MG63 (cell line): ENCODE results near the gene ARPC1A. TPM values are rescaled to one million over a fixed set of nuclear protein-coding genes. Genes with fewer than 3 reads are reported as not detected.
"Not testable (repeated sequence)": the region's sequence is repeated elsewhere in the genome, so short reads cannot be mapped to it uniquely, and the experiment has no call there.

Source experiments
- DNase-seq: peaks from one replicate; pipeline ENCODE4 v3.0.0-alpha.2; 2020
- H3K27me3 ChIP-seq: fragments of 250-450 bp; sonication (Bioruptor Pico); 2 replicates; pipeline ENCODE4 v1.5.1; 2020; ENCODE audit warnings: mild to moderate bottlenecking, moderate library complexity
- H3K36me3 ChIP-seq: fragments of 250-450 bp; sonication (Bioruptor Pico); 2 replicates; pipeline ENCODE4 v1.5.1; 2020; ENCODE audit warnings: mild to moderate bottlenecking, moderate library complexity
- H3K4me3 ChIP-seq: fragments of 250-450 bp; sonication (Bioruptor Pico); 2 replicates; pipeline ENCODE4 v1.5.1; 2020; ENCODE audit warnings: mild to moderate bottlenecking, moderate library complexity
- H3K9me3 ChIP-seq: fragments of 250-450 bp; sonication (Bioruptor Pico); 2 replicates; pipeline ENCODE4 v1.5.1; 2020; ENCODE audit warnings: mild to moderate bottlenecking, moderate library complexity
- total RNA-seq: library from RNA; depleted of rRNA; stranded (reverse); fragments of >200 nt; shearing (Covaris generic); gene quantifications from 2 replicates; pipeline ENCODE4 v1.2.3, GENCODE V29; 2014; ENCODE audit warnings: low replicate concordance; rRNA removed

The ARPC1A gene
- total RNA-seq, 1 experiment from 2014 or later, result 75.8 TPM

DNA sequence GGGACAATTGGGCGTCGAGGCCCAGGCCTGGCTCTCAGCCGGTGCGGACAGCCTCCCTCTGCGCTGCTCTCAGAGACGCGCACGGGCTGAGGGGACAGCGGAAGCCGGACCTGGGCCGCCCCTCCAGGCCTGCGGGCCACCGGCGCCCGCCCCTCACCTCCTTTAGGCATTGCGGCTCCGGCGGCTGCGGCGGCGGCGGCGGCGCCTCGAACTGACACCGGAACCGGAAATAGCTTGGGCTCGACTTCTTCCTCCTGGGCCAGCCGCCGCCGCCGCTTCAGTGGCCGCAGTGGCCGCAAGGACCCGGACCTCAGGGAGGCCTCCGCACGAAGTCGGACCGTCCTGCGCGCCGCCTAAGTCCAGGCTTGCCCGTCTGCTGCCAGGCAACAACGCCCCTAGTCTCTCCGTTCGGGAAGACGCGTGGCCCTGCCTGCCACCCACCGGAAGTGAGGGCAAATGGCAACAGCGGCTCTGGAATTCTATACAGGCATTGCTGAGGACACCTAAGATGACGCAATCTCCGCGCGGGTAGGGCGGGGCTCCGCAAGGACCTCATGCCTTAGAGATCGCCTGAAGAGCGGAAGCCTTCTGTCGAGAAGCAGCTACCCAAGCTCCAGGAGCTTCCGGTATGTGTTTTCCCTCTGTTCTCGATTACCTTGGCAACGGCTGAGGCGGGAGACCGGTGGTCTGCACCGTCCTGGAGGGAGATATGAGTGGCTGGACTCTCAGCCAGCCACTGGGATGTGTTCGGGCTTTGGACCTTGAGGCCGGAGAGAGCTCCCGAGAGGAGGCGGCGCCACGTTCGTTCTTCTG, 82.9 kb downstream of the ARPC1A start, which contains the start of the genes BUD31 and PDAP1:
TSS of gene BUD31 (plus strand) at position 591 of the 813 bp plus-strand sequence. CDS start 2,124 bp downstream, outside the sequence.
TSS of gene PDAP1 (minus strand) at position 219 of the 813 bp plus-strand sequence. CDS start at position 170, 49 bp downstream.
- Histone ChIP-seq H3K4me3 (peak within 1 kb of the TSS; percentile 99), H3K9me3 (no peaks in the 10 kb centered on the region), H3K36me3 (peaks cover 35% of the 10 kb centered on the region), H3K27me3 (no peaks in the 10 kb centered on the region)
- DNase-seq, result peak; percentile 91

DNA sequence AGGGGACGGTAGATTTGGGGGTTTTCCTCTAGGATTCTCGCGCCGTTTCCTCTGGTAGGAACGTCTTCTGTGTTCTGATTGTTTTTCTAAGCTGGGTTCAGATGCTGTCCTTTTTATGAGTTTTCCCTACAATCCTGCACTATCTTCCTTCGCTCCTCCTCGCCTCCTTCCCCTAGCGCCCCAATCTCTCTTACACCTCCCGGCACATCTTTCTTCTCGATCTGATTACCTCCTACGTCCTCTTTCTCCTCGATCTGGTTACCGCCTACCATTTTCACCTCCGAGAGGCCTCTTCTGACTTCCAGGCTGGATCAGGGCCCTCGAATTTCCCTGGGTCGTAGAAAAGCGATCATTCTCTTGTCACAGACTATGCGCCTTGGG, 83.5 kb downstream of the ARPC1A start:
- H3K27me3 ChIP-seq, result no peaks in the 10 kb centered on the region
- H3K36me3 ChIP-seq, result peaks cover 40% of the 10 kb centered on the region
- DNase-seq, result no peak
- H3K4me3 ChIP-seq, result peak overlapping the region; percentile 99
- H3K9me3 ChIP-seq, result no peaks in the 10 kb centered on the region

DNA sequence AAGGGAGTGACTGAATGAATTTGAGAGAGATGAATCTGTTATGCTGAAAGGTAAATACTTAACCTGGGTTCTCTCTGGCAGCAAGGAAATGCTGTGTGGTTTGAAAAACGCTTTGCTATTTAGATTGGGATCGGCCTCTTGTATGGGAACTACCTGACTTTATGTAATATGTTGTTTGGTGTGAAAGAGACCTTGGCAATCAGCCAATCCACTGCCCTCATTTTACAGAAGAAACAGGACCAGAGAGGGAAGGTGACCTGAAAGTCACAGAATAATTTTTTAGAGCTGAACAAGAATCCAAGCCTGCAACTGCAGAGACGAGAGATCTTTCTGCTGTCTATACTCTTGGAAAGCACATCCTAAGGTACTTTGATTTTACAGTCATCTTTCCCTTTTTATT, 84.1 kb downstream of the ARPC1A start:
- no peak for DNase-seq
- Histone ChIP-seq H3K4me3 (peak overlapping the region; percentile 99), H3K27me3 (no peaks in the 10 kb centered on the region), H3K36me3 (peaks cover 44% of the 10 kb centered on the region), H3K9me3 (no peaks in the 10 kb centered on the region)

DNA sequence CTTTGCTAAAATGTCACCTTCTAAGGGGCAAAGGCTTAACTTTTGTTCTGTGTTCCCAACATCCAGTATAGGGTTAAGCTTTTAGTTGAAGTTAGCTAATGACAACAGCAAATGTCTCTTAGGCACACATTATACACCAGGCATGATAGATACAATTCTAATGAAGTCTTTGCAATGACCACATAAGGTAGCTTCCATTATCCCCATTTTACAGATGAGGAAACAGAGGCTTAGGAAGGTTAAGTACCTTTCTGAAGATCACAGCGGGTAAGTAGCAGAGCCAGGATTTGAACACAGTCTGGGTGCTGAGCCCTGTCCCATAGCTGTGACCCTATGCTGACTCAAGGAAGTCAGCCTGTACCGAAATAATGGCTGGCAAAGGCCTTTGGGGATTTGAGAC, 84.9 kb downstream of the ARPC1A start:
- H3K27me3 ChIP-seq, result no peaks in the 10 kb centered on the region
- peaks cover 51% of the 10 kb centered on the region for H3K36me3 ChIP-seq
- no peak for DNase-seq
- no peaks in the 10 kb centered on the region for H3K9me3 ChIP-seq
- no peak overlapping the region for H3K4me3 ChIP-seq

DNA sequence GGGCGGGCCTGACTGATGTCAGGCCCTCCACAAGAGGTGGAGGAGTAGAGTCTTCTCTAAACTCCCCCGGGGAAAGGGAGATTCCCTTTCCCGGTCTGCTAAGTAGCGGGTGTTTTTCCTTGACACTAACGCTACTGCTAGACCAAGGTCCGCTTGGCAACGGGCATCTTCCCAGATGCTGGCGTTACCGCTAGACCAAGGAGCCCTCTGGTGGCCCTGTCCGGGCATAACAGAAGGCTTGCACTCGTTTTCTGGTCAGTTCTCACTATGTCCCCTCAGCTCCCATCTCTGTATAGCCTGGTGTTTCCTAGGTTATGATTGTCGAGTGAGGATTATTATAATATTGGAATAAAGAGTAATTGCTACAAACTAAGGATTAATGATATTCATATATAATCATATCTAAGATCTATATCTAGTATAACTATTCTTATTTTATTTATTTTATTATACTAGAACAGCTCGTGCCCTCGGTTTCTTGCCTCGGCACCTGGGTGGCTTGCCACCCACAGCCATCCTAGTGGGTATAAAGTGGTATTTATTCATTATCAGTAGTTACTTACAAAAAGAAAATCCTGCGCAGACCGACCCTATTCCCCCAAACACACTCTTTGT, 89.9 kb downstream of the ARPC1A start:
- peak; percentile 30 for DNase-seq
- peaks cover 60% of the 10 kb centered on the region for H3K36me3 ChIP-seq
- H3K9me3 ChIP-seq, result not testable (repeated sequence)

More for the DNA sequence above, 89.9 kb downstream of the ARPC1A start:
- H3K4me3 ChIP-seq, H3K27me3 ChIP-seq: not testable (repeated sequence)

Other genes with a start within 250 kb of the ARPC1A start
- 14.2 and 15.5 TPM in 2 replicates for gene SMURF1, start 181.8 kb upstream of the ARPC1A start, total RNA-seq
- not detected in 2 replicates for gene KPNA7, start 117.8 kb upstream of the ARPC1A start, total RNA-seq
- not detected in 2 replicates for gene MYH16, start 53.1 kb upstream of the ARPC1A start, total RNA-seq
- 164 and 230 TPM in 2 replicates for gene ARPC1B, start 48.8 kb downstream of the ARPC1A start, total RNA-seq
- 156 and 207 TPM in 2 replicates for gene PDAP1, start 82.7 kb downstream of the ARPC1A start, total RNA-seq
- 52.0 and 69.0 TPM in 2 replicates for gene BUD31, start 83.1 kb downstream of the ARPC1A start, total RNA-seq
- 6.9 and 7.3 TPM in 2 replicates for gene PTCD1, start 112.9 kb downstream of the ARPC1A start, total RNA-seq
- 9.3 and 15.3 TPM in 2 replicates for gene CPSF4, start 113.0 kb downstream of the ARPC1A start, total RNA-seq
- 1,206 and 1,207 TPM in 2 replicates for gene ATP5MF, start 140.3 kb downstream of the ARPC1A start, total RNA-seq
- 4.2 and 5.0 TPM in 2 replicates for gene ZNF789, start 147.0 kb downstream of the ARPC1A start, total RNA-seq
- 10.4 and 13.3 TPM in 2 replicates for gene ZNF394, start 174.4 kb downstream of the ARPC1A start, total RNA-seq
- gene ZKSCAN5, start 178.8 kb downstream of the ARPC1A start, total RNA-seq, result 4.4 and 9.4 TPM in 2 replicates
- 0.72 and 5.1 TPM in 2 replicates for gene FAM200A, start 226.2 kb downstream of the ARPC1A start, total RNA-seq
- gene ZNF655, start 232.7 kb downstream of the ARPC1A start, total RNA-seq, result 23.1 and 36.7 TPM in 2 replicates